GM18951 (cell line): Measurements from ENCODE around the gene MARCHF4.

Experiments
- POLR2A ChIP-seq: IDR thresholded peaks from 4 replicates; pipeline ENCODE4 v1.6.1; 2011; ENCODE audit warnings: mild to moderate bottlenecking; ENCODE audit not compliant: insufficient read length, insufficient read depth; ENCODE audit errors: extremely low read depth
- in situ Hi-C: fragments of 300-500 bp; cut with MboI; formaldehyde crosslinking; loops from one replicate; pipeline ENCODE4 v1.12.0; 2022; ENCODE audit warnings: low sequenced_read_pairs, mixed read lengths, inconsistent platforms; ENCODE audit not compliant: unreplicated experiment

The MARCHF4 gene

GRCh38 chr2:216351172-216351925 lies 20.9 kb downstream of the MARCHF4 start:
- in situ Hi-C loops = no loop called here
- no peak for TF ChIP-seq POLR2A

GRCh38 chr2:216350214-216350791 lies 22.0 kb downstream of the MARCHF4 start:
- in situ Hi-C loops = no loop called here
- no peak for TF ChIP-seq POLR2A

GRCh38 chr2:216349366-216349765 lies 22.9 kb downstream of the MARCHF4 start:
- TF ChIP-seq POLR2A = no peak

GRCh38 chr2:216348756-216349308 lies 23.5 kb downstream of the MARCHF4 start:
- in situ Hi-C loops = no loop called here
- TF ChIP-seq POLR2A = no peak

More at GRCh38 chr2:216349366-216349765, 22.9 kb downstream of the MARCHF4 start:
- in situ Hi-C loops = no loop called here

- TF ChIP-seq POLR2A = no peak
- in situ Hi-C loops = no loop called here
Observed at GRCh38 chr2:216346781-216347180, 25.5 kb downstream of the MARCHF4 start.

- in situ Hi-C loops = no loop called here
- TF ChIP-seq POLR2A = no peak
Observed at GRCh38 chr2:216345846-216346245, 26.4 kb downstream of the MARCHF4 start.

GRCh38 chr2:216344950-216345300 lies 27.4 kb downstream of the MARCHF4 start:
- TF ChIP-seq POLR2A = no peak
- in situ Hi-C loops = no loop called here

GRCh38 chr2:216344206-216344949 lies 27.9 kb downstream of the MARCHF4 start:
- in situ Hi-C loops = no loop called here
- TF ChIP-seq POLR2A = no peak

- in situ Hi-C loops = no loop called here
- no peak for TF ChIP-seq POLR2A
Observed at GRCh38 chr2:216343221-216343980, 28.9 kb downstream of the MARCHF4 start.

GRCh38 chr2:216341121-216341520 lies 31.2 kb downstream of the MARCHF4 start:
- TF ChIP-seq POLR2A = no peak
- in situ Hi-C loops = no loop called here

GRCh38 chr2:216340280-216340631 lies 32.0 kb downstream of the MARCHF4 start:
- in situ Hi-C loops = no loop called here
- no peak for TF ChIP-seq POLR2A

GRCh38 chr2:216339456-216340279 lies 32.6 kb downstream of the MARCHF4 start:
- in situ Hi-C loops = no loop called here
- no peak for TF ChIP-seq POLR2A

GRCh38 chr2:216335252-216335651 lies 37.0 kb downstream of the MARCHF4 start:
- TF ChIP-seq POLR2A = no peak
- in situ Hi-C loops = no loop called here

GRCh38 chr2:216328347-216328746 lies 43.9 kb downstream of the MARCHF4 start:
- TF ChIP-seq POLR2A = no peak
- in situ Hi-C loops = no loop called here
